Adrenal gland (tissue), 5 donors: ENCODE results near the gene BRIP1.

Experiments used
- CTCF ChIP-seq, 6 experiments: fragments of 450-650 bp in 4 of 6; fragments of 200-600 bp in 2 of 6; sonication (generic) in 1 of 6; IDR thresholded peaks; 1 replicate in 5 of 6; 2 replicates in 1 of 6; pipeline versions ENCODE4 v1.5.1 to v1.8.0; 2016 to 2021; ENCODE audit warnings: antibody characterized with exemption in 6 of 6, mild to moderate bottlenecking in 2 of 6, moderate library complexity in 1 of 6
- POLR2A ChIP-seq, 2 donors: fragments of 450-650 bp; IDR thresholded peaks; one replicate each; pipeline ENCODE4 v1.6.1; 2017; ENCODE audit warnings: antibody characterized with exemption in 2 of 2, mild to moderate bottlenecking in 2 of 2, moderate library complexity in 1 of 2
- donor health status: DM: no; HTN: no; CAD: no.

GRCh38 chr17:61875285-61875684 is 12.0 kb upstream of the BRIP1 start:
- TF ChIP-seq POLR2A (IDR thresholded peaks at IDR 0.05): no peak
- TF ChIP-seq CTCF (IDR thresholded peaks at IDR 0.05): no peak
